Neural crest cell (in vitro differentiated cells): ENCODE data around the gene CRX. TPM values are rescaled to one million over a fixed set of nuclear protein-coding genes. Genes with fewer than 3 reads are reported as not detected.

Experiments
- DNase-seq: peaks from one replicate; pipeline ENCODE4 v3.0.0; 2021; ENCODE audit warnings: low read depth, mixed read lengths, low spot score
- H3K27ac Mint-ChIP-seq: one replicate; pipeline ENCODE4 v1.8.0; 2021; ENCODE audit warnings: mild to moderate bottlenecking, mixed read lengths; ENCODE audit not compliant: unreplicated experiment
- H3K27me3 Mint-ChIP-seq: 2 replicates; pipeline ENCODE4 v1.8.0; 2021; ENCODE audit warnings: low read depth, mild to moderate bottlenecking, mixed read lengths
- H3K36me3 Mint-ChIP-seq: 2 replicates; pipeline ENCODE4 v1.8.0; 2021; ENCODE audit warnings: low read depth, mild to moderate bottlenecking, mixed read lengths
- H3K4me1 Mint-ChIP-seq: 2 replicates; pipeline ENCODE4 v1.8.0; 2021; ENCODE audit warnings: mixed read lengths
- H3K4me3 Mint-ChIP-seq: one replicate; pipeline ENCODE4 v1.8.0; 2021; ENCODE audit warnings: mild to moderate bottlenecking, mixed read lengths
- H3K9me3 Mint-ChIP-seq: 2 replicates; pipeline ENCODE4 v1.8.0; 2021; ENCODE audit warnings: mixed read lengths
- total RNA-seq: library from RNA; stranded (reverse); gene quantifications from 2 replicates; pipeline ENCODE4 v1.2.1, GENCODE V29; 2021
- TF ChIP-seq, protein P1 (sequence below): fragments of 200-600 bp; sonication (generic); conservative IDR thresholded peaks from 2 replicates; pipeline ENCODE4 v1.5.0; 2021; ENCODE audit warnings: antibody characterized with exemption, mild to moderate bottlenecking

The CRX gene
- total RNA-seq, 1 donor from 2014 or later = not detected

DNA sequence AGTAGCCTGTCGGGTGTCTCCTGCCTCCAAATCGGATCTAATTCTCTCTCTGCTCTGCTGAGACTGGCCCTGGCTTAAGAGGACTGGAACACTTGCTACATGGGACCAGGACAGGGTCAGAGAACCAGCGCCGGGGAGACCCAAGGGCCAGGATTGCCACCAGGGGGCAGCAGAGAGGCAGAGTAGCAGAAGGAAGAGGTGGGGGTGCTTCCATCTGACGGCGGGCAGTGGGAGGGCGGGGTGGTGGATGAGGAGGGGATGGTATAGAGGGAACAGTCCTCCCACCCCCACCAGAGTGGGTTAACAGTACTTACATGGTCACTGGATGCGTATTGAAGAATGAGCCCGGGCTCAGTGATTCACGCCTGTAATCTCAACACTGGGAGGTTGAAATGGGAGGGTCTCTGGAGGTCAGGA is 31.3 kb upstream of the CRX start:
- Mint-ChIP-seq H3K36me3 (peaks cover 3% of the 10 kb centered on the region), H3K4me1 (peaks cover 6% of the 10 kb centered on the region), H3K9me3 (no peaks in the 10 kb centered on the region), H3K27me3 (no peaks in the 10 kb centered on the region), H3K27ac (no peak overlapping the region), H3K4me3 (no peak overlapping the region)
- TF ChIP-seq, protein P1, sequence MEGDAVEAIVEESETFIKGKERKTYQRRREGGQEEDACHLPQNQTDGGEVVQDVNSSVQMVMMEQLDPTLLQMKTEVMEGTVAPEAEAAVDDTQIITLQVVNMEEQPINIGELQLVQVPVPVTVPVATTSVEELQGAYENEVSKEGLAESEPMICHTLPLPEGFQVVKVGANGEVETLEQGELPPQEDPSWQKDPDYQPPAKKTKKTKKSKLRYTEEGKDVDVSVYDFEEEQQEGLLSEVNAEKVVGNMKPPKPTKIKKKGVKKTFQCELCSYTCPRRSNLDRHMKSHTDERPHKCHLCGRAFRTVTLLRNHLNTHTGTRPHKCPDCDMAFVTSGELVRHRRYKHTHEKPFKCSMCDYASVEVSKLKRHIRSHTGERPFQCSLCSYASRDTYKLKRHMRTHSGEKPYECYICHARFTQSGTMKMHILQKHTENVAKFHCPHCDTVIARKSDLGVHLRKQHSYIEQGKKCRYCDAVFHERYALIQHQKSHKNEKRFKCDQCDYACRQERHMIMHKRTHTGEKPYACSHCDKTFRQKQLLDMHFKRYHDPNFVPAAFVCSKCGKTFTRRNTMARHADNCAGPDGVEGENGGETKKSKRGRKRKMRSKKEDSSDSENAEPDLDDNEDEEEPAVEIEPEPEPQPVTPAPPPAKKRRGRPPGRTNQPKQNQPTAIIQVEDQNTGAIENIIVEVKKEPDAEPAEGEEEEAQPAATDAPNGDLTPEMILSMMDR = peak; percentile 78
- peak; percentile 96 for DNase-seq

DNA sequence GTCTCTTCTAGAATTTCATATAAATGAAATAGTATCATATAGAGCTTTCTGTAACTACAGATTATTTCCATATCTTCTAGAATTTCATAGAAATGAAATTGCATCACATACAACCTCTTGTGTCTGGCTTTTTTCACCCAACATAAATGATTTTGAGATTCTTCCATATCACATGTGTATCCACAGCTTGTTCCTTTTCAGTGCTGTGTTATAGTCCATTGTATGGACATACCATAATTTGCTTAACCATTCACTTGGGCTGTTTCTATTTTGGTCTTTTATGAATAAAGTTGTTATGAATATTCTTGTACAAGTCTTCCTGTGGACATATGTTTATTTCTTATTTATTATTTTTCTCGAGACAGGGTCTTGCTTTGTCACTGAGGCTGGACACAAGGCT is 29.1 kb upstream of the CRX start:
- no peak for DNase-seq
- H3K36me3 Mint-ChIP-seq = peaks cover 3% of the 10 kb centered on the region
- H3K4me1 Mint-ChIP-seq = peaks cover 6% of the 10 kb centered on the region
- H3K27ac Mint-ChIP-seq = no peak overlapping the region
- no peaks in the 10 kb centered on the region for H3K9me3 Mint-ChIP-seq
- no peak overlapping the region for H3K4me3 Mint-ChIP-seq
- peaks cover under 1% of the 10 kb centered on the region for H3K27me3 Mint-ChIP-seq
- TF ChIP-seq, protein P1 = no peak

DNA sequence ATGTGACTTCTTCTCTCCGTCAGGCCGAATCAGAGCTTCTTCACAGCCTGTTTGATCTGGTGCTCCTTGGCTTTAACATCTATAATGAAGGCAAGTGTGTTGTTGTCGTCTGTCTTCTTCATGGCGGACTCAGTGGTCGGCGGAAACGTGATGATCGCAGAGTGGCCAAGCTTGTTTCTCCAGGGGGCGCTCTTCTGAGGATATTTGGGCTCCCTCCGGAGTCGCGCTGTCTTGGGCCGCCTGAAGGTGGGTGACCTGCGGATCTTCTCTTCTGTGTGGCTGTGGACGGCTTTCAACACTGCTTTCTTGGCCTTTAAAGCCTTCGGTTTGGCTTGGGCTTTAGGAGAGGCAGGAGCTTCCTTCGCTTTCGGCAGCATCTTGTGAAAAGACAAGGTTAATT is 27.2 kb upstream of the CRX start:
- H3K4me1 Mint-ChIP-seq = no peaks in the 10 kb centered on the region
- H3K36me3 Mint-ChIP-seq = peaks cover 3% of the 10 kb centered on the region
- TF ChIP-seq, protein P1 = no peak
- H3K9me3 Mint-ChIP-seq = no peaks in the 10 kb centered on the region
- H3K27me3 Mint-ChIP-seq = peaks cover 11% of the 10 kb centered on the region
- no peak overlapping the region for H3K4me3 Mint-ChIP-seq
- DNase-seq = no peak
- H3K27ac Mint-ChIP-seq = no peak overlapping the region

DNA sequence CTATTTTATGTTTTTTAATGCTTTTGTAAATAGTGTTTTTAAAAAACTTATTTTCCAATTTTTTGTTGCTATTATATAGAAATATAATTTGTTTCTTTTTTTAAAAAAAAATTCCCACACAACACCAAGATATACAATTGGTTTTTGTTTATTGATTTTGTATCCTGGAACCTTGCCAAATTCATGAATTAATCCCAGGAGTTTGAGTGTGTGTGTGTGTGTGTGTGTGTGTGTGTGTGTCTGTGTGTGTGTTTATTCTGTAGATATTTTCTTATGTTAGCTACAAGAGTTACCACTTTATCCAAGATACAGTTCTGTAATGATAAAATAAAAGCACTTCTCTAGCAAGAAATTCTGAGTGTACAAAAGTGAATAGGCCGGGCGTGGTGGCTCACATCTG is 25.0 kb upstream of the CRX start:
- TF ChIP-seq, protein P1 = no peak
- Mint-ChIP-seq H3K9me3 (peaks cover 4% of the 10 kb centered on the region), H3K4me1 (no peaks in the 10 kb centered on the region), H3K36me3 (peaks cover 3% of the 10 kb centered on the region), H3K27me3 (peaks cover 11% of the 10 kb centered on the region), H3K4me3 (no peak overlapping the region), H3K27ac (no peak overlapping the region)
- no peak for DNase-seq

DNA sequence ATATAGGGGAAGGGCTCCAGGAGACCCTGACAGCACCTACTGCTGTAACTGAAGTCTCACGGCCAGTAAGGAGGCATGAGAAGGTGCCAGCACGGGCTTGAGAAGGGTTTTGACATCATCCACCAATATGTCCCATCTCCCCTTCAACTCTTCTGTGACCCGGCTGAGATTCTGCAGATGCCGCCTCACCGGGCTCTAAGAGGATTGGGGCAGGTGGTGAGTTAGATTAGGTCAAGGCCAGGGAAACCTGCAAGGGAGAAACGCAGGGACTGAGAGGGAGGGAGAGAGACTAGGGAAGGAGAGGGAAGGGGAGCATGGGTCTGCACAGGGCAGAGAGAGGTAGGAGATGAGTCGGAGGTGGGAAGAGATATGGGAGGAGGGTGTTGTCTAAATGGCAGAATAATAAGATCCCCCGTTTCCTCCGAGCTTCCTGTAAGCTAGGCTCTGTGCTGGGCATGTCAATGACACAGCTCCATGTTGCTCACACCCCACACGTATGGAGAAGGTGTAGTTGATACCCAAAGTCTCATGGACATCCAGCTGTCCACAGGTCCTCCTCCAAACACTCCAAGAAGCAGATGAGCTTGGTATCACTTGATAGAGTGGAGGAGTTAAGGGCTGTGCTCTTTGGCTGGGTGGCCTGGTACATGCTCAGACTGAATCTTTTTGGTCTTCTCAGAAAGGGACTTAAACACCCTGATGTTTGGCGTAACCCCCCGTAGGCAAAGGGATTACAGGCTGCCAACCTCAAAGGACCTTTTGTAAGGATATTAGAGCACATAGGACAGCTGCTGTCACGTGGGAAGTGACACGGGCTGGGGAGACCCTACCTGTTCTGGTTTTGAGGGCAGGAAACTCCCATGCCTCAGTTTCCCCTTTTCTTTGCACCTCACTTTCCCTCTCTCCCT is 23.5 kb upstream of the CRX start:
- peaks cover 4% of the 10 kb centered on the region for H3K9me3 Mint-ChIP-seq
- TF ChIP-seq, protein P1 = no peak

More for the DNA sequence above, 23.5 kb upstream of the CRX start:
- Mint-ChIP-seq H3K27me3 (peaks cover 11% of the 10 kb centered on the region), H3K4me1 (no peaks in the 10 kb centered on the region), H3K4me3 (no peak overlapping the region), H3K27ac (no peak overlapping the region), H3K36me3 (peaks cover 3% of the 10 kb centered on the region)
- DNase-seq = no peak
